Measurements from ENCODE around the gene SLC13A2.

DNA sequence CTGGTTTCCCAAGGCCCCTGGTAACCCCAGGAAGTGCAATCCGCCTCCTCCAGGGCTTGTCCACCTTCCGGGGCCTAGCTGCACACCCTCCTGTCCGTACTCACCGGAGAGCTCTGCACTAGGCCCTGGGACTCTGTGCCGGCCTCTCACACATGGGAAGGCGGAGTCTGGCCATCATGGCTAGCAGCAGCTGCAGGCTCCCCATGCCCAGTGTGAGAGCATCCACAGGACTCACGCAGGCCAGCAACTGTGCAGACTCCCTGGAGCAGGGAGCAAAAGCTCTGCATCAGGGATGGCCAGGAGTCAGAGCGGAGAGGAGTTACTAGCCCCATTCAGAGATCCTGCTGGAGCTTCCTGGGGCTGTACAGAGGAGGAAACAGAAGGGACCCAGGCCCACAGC lies 52.9 kb downstream of the SLC13A2 start:
- no peak for TF ChIP-seq ZSCAN16 (tag by site-specific recombination; IDR thresholded peaks at IDR 0.05)
- TF ChIP-seq CTCF (tag by site-specific recombination; IDR thresholded peaks at IDR 0.05) = no peak
- TF ChIP-seq ZNF785 (tag by site-specific recombination; IDR thresholded peaks at IDR 0.05) = no peak
- no peak for TF ChIP-seq ZNF362 (tag by site-specific recombination; IDR thresholded peaks at IDR 0.05)
- TF ChIP-seq HOXC10 (CRISPR knock-in tag; IDR thresholded peaks at IDR 0.05) = no peak
- no peak for TF ChIP-seq ZNF76 (tag by site-specific recombination; IDR thresholded peaks at IDR 0.05; ENCODE audit: borderline replicate concordance, low read depth)
- no peak for TF ChIP-seq KLF7 (tag by site-specific recombination; IDR thresholded peaks at IDR 0.05; ENCODE audit: borderline replicate concordance)
- no peak for TF ChIP-seq ZNF274 (IDR thresholded peaks at IDR 0.05; ENCODE audit: low read length)
- no peak for TF ChIP-seq ZNF274 (tag by site-specific recombination; IDR thresholded peaks at IDR 0.05; ENCODE audit: borderline replicate concordance)
- TF ChIP-seq ZNF280D (tag by site-specific recombination; IDR thresholded peaks at IDR 0.05) = no peak

Data from HEK293 (cell line).